Activated effector memory CD4-positive, alpha-beta T cell treated with anti-CD3 and anti-CD28 coated beads, Interleukin-2, amount 50 U/mL, for 16 hours (primary cell): ENCODE measurements around the gene PTGFRN.
A peak's percentile ranks its signal among the peaks of the same experiment; 100 is the strongest.

Experiments
- DNase-seq: peaks from one replicate; pipeline ENCODE4 v3.0.0-alpha.2; 2020

The PTGFRN gene

GRCh38 chr1:116981521-116982037 is 71.9 kb downstream of the PTGFRN start:
- no peak for DNase-seq

DNA sequence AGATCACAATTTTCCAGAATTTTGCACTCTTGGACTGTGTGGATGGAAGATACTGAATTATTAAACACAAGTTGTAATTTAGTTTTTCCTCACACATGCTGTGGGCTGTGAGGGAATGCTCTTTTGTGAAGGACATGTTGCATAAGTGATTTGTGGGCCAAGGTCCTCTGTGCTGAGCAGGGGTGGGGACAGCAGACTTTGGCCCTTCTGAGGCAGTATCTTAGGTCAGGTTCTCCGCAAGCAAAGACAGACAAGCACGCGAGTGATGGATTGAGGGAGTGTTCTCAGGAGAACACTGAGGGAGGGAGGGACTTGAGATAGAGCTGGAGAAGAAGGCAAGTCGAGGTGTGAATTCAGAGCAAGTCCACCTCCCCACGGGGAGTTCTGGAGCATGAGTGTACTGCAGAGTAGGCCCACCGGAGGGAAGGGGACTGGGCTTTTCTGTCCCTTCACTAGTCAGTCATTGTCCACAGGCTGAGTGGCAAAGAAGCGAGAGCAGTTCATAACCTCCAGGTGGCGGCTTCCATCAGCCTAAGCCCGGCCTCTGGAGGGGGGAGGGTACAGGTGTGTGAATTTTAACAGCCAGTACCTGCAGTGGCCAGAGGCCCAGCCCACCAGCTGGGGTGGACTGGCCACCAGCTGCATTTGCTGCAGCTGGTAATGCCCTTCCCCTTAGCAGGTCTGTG is 72.7 kb downstream of the PTGFRN start:
- no peak for DNase-seq

DNA sequence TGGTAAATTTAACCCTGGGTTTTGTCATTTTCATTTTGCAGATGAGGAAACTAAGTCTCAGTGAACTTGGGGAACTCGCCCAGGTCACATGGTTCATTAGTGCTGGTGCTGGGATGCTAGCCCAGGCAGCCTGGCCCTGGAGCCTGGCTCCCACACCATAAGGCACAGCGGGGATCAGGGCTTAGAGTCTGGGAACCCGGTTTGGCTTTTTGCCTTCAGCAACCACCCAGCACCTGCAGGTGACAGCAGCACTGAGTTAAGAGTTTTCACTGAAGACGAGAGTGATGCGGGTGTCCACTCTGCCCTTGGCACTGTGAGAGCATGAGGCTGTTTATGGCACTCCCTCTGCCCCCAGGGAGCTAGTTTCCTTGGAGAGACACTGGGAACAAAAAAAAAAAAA is 73.4 kb downstream of the PTGFRN start:
- DNase-seq, result no peak

GRCh38 chr1:116983678-116984077 is 74.0 kb downstream of the PTGFRN start:
- DNase-seq, result no peak

- no peak for DNase-seq
Observed at GRCh38 chr1:116984406-116985160, 74.9 kb downstream of the PTGFRN start.

- DNase-seq, result peak; percentile 78
Observed at GRCh38 chr1:116986421-116987255, 76.9 kb downstream of the PTGFRN start.

DNA sequence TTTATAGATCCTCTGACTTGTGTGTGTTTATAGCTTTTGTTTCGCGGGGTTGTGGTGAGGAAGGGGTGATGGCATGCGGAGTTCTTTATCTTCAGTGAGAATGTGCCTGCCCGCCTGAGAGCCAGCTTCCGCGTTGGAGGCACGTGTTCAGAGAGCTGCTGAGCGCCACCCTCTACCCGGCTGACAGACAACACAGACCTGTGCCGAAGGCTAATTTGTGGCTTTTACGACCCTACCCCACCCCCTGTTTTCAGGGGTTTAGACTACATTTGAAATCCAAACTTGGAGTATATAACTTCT is 77.5 kb downstream of the PTGFRN start:
- DNase-seq, result peak; percentile 89

GRCh38 chr1:116988248-116988647 is 78.5 kb downstream of the PTGFRN start:
- no peak for DNase-seq

DNA sequence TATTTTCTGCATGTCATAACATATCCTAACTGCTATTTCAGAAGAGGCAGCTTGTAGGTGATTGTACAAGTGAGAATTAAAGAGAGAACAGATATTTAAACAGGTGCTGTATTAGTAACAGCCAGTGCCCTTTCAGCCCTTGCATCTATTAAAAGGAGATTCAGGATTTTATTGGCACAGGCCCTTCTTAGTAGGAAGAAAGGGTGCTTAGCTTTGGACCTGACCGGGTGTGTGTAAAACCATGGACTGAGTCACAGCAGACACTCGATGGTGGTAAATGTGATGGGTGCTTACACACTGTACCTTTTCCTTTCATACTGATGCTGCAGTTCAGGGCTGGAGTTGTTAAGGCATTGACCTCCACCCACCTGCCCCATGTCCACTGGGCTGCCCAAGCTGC is 79.2 kb downstream of the PTGFRN start:
- no peak for DNase-seq

- DNase-seq, result no peak
Observed at GRCh38 chr1:116989835-116990234, 80.1 kb downstream of the PTGFRN start.

DNA sequence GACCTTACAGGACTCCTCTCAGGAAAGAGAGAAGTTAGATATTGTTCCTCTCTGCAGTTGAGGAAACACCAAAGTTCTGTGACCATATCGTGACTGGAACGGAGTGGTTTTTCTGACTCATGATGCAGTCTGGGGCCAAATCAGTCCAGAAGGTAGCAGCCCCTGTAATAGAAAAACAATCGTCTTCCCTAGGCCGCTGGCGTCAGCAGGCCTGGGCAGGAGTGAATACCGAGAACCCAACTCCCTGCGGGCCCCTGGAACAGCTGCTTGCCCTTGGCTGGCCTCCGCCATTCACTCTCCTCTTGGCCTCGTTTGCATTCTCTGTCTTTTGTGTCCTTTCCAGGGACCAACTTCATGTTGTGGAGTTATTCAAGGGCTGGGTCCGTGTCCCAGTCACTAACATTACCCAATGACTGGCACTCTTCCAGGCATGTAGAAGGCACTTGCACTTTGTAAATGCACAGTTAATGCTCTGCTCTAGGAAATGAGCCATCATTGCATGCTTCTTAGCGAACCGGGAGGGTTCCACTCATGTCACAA is 81.0 kb downstream of the PTGFRN start:
- DNase-seq, result no peak

DNA sequence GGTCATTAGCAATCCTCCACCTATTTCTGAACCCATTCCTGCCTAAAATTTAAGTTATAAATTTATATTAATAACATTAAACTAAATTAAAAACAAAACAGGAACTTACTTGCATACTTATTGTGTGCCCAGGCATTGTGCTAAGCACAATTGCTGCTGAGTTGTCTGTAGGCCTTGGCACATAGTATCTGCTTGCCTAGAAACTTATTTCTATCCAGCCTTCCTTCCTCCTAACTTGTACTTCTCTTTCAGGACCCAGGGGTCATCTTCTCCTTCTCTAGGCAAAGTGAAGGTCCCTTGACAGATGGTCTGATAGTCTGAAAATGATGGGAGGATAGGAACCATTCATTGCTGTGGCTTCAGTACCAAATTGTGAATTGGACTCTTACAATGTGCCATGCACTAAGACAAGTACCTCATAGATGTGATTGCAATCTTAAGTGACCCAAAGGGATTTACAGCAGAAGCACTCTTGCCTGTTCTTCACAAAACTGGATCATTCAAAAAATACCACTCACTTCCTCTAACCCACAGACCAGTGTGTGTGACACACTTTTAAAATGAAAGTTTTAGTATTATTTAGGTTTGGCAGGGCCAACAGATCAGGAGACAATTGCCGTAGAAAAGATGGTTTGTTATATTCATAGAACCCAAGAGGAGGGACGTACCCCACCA is 81.6 kb downstream of the PTGFRN start:
- no peak for DNase-seq

- DNase-seq, result no peak
Observed at GRCh38 chr1:116991918-116992317, 82.2 kb downstream of the PTGFRN start.

GRCh38 chr1:116993286-116993685 is 83.6 kb downstream of the PTGFRN start:
- no peak for DNase-seq

GRCh38 chr1:116994411-116994810 is 84.7 kb downstream of the PTGFRN start:
- no peak for DNase-seq

DNA sequence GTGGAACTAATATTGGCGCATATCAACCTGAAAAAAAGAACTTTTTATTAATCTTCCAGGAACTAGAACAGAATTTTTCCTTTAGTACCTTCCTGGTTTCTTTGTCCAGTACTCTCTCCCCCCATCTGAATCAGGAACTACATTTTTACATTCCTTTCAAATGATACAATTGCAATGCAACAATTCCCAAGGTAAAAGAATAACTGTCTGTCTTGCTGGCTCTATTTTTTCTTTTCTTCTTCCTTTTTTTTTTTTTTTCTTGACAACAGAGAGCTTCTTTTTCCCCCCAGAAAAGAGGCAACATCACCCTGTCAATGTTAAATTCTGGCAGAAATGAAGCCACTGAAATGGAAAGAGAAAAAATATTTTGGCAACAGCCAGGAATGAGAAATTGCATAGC is 87.3 kb downstream of the PTGFRN start:
- no peak for DNase-seq

DNA sequence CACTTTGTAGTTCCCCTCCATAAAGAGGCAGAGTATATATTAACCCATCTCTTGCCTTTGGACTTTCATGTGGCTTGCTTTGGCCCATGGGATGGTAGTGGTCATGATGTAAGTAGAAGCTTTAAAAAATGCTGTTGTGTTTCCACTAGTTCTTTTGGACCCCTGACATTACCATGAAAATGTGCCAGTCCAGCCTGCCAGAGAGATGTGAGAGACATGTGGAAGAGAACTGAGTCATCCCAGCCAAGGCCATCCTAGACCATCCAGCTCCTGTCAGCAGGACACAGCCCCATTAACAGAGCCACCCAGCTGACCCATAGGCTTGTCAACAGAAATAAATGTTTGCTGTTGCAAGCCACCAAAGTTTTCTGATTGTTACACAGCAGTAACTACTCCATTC is 87.9 kb downstream of the PTGFRN start:
- DNase-seq, result no peak

DNA sequence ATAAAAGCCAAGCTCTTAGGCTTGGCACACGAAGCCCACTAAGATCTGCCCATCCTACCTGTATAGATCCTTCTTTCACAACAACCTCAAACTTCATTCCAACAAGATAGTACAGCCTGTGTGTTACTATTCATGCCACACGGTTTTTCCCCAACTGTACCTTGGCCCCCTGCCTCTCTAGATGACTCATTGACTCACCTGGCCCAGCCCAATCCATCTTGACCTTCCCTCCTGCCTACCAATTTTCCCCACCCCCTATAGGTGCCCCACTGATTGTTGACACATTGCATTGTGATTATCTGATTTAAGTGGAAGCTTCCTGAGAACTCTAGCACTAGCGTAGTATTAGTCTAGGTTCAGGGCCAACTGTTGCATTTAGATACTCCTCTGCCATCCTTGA is 89.9 kb downstream of the PTGFRN start:
- DNase-seq, result no peak

DNA sequence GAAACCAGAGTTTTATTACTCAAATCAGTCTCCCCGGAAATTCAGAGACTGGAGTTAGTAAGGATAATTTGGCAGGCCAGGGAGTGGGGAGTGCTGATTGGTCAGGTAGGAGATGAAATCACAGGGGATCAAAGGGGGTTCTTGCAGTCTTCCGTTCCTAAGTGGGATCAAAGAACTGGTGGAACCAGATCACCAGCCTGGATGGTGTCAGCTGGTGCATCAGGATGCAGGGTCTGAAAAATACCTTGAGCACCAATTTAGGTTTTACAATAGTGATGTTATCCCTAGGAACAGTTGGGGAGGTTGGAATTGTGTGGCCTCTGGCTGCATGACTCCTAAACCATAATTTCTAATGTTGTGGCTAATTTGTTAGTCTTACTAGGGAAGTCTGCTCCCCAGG is 90.4 kb downstream of the PTGFRN start:
- DNase-seq, result no peak

DNA sequence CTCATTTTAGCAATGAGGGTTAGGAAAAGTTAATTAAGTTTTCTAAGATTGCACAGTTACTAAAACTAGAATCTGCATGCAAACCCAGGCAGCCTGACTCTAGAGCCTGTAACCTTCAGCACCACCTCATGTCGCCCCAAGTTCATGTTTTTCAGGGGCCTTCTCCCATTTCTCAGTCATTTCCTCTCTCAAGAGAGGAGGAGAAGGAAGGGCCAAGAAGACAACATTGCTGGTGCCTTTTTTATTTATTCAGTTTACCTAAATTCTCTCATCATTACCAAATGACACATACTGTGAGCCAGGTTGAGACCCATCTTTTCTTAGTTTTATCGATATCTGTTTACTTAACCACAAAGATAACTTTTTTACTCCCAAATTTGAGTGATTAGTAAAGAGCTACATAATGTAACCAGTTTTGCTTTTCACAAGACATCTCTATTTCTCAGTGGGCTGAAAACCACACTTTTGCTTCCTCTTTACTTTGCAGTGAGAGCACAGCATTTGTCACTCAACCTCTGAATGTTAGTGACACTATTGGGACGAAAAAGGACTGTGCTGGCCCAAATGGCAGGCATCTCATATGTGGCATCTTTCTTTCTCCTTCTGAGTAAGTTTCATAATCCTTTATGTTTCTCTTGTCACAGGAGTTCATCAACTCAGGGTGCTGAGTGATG is 91.7 kb downstream of the PTGFRN start, which contains the start of gene CD101:
Gene CD101, plus strand, starts transcription at position 507 of the 674 bp plus-strand sequence. Its CDS starts 58 bp downstream, at position 565.
- DNase-seq, result no peak

GRCh38 chr1:117003223-117003875 is 93.6 kb downstream of the PTGFRN start:
- DNase-seq, result no peak

DNA sequence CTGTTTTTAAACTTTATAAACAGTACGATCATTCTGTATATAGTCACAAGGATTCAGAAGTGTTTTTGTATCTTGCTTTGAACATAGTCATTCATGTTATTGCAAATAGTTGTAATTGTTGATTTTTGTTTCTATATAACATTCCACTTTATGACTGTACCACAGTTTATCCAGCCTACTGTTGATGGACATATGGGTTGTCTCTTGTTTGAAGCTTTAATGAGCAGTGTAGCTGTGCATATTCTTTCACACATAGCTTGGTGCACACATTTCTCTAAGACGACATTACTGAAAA is 98.0 kb downstream of the PTGFRN start:
- DNase-seq, result no peak
